SIG-M5 (cell line): ENCODE results near the gene RPS6KA3.

Experiments
- DNase-seq: peaks from one replicate; lab custom pipeline; 2025; lab: John Stamatoyannopoulos, UW

Gene RPS6KA3

DNA sequence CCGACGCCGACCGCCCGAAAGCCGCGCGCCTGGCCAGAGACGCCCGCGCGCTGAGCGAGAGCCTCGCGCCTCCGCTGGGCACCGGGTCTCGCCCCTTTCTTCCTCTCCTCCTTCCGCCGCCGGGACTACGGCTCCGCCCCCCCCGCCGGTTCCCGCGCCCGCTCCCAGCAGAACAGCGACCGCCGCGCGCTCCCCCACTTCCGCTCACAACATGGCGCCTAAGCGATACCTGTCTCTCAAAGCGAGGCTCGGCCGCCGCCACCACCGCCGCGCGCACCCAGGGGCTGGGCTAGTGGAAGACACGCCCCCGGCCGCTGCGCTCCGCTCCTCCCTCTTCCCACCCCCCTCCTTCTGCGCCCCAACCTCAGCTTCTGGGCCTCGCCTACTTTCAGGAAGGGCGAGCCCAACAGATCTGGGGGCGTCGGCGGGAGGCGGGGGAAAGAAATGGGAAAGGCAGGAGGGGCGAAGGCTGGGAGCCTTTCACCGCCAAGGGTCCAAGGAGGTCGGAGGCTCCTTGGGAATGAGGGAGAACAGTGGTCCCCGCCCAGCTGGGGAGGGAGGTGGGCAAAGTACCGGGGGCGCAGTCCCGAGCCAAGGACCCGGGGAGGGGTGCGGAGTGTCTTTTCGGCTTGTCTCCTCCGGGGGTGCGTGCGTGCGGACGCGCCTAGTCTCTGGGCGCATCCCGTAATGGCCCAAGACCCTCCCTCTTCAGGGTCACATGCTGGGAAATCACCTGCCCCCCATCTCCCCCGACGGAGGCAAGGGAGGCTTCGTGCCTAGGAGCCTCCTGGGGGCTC, at the start of gene RPS6KA3:
RPS6KA3 (minus strand) TSS at position 100 of the 797 bp plus-strand sequence. CDS start 277 bp downstream, outside the sequence.
- DNase-seq, result no peak

GRCh38 chrX:20315140-20315539, 48.4 kb upstream of the RPS6KA3 start:
- no peak for DNase-seq

- peak; percentile 36 for DNase-seq
Observed at GRCh38 chrX:20313899-20314298, 47.2 kb upstream of the RPS6KA3 start.

DNA sequence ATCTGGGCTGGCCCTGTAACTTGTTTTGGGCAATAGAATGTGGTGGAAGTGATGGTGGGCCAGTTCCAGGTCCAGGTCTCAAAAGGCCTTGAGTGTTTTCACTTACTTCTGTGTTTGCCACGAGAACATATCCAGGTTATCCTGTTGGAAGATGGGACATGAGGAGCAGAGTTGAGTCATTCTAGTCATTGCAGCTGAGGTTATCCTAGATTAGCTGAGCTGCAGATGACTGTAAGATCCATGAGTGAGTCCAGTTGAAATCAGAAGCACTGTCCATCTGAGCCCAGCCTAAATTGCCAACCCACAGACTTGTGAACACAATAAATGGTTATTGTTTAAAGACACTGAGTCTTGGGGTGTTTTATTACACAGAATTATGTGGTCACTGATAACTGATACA, 45.3 kb upstream of the RPS6KA3 start:
- no peak for DNase-seq

- no peak for DNase-seq
Observed at GRCh38 chrX:20311505-20311904, 44.8 kb upstream of the RPS6KA3 start.

GRCh38 chrX:20309806-20310205, 43.1 kb upstream of the RPS6KA3 start:
- DNase-seq, result no peak

DNA sequence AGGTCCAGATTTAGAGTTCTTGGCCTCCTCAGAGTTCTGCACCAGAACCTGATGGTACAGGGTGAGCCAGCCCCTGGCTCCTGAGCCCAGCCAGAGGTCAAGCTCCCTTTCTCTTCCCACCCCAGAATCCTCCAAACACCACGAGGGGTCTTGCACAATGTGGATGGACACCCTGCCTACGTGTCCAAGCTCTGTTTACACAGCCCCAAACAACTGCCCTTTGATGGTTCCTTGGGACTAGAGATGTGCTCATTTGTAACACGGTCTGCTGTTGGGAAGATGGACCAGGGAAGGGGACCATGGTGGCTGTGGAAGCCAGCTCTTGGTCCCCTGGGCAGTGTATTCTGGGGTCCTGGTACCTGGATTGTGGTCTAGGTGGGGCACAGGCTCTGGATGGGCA, 40.0 kb upstream of the RPS6KA3 start:
- DNase-seq, result no peak

GRCh38 chrX:20300822-20301221, 34.1 kb upstream of the RPS6KA3 start:
- DNase-seq, result peak; percentile 2

- no peak for DNase-seq
Observed at GRCh38 chrX:20294957-20295356, 28.2 kb upstream of the RPS6KA3 start.

DNA sequence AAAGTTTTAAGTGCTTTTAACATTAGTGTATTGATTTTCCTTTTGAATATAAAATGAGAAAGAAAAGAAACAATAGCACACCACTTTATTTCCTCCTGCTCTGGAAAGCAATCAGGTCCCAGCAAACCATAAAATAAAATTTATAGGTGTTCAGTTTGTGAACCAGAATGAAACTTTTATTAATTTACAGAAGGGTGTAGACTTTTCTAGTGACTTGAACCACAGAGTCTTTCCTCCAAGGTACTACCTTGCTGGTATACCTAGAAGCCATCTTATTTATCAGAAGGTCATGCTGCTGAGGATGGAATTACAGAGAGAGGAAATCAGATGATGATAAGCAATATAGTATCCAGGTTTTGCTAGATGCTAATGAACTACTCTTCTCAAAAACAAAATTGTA, 27.6 kb upstream of the RPS6KA3 start:
- no peak for DNase-seq

DNA sequence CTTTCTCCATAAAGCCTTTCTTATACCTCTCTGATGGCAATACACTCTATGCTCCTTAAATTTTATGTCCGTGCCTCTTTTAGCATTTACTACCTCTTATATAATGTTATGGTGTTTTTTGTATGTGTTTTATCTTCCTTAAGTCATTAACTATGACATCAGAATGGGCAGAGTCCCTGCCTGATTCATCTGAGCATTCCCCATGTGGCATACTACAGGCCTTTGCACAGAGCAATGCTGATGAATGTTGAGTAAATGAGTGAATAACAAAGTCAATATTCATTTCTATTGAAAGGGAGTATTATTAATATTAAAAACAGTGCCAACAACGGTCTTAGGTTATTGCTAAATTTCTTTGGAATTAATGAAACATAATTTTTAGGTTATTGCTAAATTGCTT, 18.8 kb upstream of the RPS6KA3 start:
- DNase-seq, result no peak

DNA sequence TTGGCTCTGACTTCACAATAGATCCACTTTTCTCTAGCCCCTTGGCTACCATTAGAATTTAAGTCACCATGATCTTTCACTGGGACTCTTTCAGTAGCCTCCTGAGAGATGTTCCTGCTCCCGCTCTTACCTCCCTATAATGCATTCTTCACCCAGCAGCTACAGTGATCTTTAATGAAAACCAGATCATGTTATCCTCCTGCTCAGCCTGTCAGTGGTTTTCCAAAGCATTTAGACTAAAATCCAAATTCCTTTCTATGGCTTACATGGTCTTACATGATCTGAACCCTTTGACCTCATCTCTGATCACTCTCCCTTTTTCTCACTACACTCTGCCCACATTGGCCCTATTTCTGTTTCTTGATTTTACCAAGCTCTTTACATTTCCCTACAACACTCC, 18.3 kb upstream of the RPS6KA3 start:
- DNase-seq, result no peak

DNA sequence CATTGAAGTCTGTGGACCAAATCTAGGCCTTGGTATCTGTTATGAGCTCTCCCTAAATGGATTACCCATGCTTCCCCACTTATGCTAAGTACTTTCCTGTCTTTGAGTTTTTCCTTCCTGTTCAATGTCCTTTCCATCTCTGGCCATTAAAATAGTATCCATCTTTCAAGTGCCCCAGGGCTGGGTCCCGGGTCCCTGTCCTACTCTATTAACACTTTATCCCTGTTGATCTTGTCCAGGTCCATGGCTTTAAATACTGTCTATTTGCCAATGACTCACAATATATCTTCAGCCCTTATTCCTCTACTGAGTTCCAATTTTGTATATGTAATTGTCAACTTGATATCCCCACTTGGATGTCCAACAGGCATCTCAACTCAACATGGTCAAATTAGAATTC, 17.7 kb upstream of the RPS6KA3 start:
- DNase-seq, result no peak

- DNase-seq, result no peak
Observed at GRCh38 chrX:20280938-20281337, 14.2 kb upstream of the RPS6KA3 start.

GRCh38 chrX:20274121-20274520, 7.4 kb upstream of the RPS6KA3 start:
- no peak for DNase-seq

GRCh38 chrX:20271730-20272129, 5.0 kb upstream of the RPS6KA3 start:
- no peak for DNase-seq

DNA sequence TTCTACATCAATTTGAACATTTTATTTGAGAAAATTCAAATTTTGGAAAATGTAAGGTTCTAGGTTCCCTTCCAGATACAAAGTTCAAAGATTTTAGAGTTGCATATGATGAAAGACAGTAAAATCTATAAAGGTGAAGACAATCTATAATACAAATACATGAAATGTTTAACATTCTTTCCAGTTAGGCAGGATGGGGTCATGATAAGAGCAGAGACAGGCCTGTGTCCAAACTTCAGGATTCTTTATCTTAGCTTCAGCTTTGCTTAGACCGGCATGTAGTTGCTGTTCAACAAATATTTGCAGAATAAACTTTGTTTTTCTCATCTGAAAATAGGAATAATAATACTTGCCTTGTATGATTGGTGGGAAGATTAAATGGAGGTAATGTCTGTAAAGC, 4.5 kb upstream of the RPS6KA3 start:
- DNase-seq, result no peak

GRCh38 chrX:20270562-20270890, 3.8 kb upstream of the RPS6KA3 start:
- no peak for DNase-seq

DNA sequence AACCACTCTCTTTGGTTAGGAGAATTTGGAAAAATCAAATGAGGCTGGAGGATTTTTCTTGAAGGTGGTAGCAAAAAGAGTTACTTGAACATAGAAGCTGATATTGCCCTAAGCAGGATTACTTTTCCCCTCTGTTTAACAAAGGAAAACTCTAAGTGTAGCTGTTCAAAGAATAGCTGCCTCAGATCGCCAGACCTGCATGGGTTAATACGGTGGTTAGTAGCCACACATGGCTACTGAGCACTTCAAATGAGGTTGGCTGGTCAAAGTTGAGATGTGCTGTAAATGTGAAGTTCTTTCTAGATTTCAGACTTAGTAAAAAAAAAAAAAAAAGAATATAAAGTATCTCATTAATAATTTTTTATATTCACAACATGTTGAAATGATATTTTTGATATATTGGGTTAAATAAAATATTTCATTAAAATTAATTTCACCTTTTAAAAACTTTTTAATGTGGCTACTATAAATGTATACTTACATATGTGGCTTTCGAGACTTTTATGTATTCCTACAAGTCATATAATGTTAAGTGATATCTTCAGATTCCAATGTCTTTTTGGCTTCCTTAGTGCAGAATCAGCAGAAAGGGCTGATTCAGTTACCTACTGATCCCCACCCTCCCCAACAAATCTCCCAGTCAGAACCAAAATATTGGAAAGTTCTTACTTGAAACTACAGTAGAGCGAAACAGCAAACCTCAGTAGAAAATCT, 3.3 kb upstream of the RPS6KA3 start:
- no peak for DNase-seq

GRCh38 chrX:20267931-20268701, 1.4 kb upstream of the RPS6KA3 start:
- no peak for DNase-seq

DNA sequence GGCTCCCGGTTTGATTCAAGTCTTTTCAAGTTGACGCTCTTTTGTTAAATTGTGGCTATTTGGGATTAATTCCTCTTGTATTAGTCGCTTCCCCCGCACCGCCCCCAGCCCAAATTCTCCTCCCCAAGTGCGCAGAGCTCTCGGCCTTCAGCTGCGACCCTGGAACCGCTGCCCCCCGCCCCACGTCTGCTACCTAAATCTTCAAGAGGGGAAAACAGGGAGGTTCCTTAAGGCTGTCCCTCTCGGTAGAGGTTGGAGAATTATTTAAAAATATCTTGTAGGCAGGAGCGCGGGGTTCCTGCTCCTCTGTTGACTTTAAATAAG, 860 bp upstream of the RPS6KA3 start:
- DNase-seq, result no peak

GRCh38 chrX:20265726-20266681, 705 bp downstream of the RPS6KA3 start:
- no peak for DNase-seq
